ENCODE results near the gene TPPP. TPM values are rescaled to one million over a fixed set of nuclear protein-coding genes. Genes with fewer than 3 reads are reported as not detected.

TPPP gene
- total RNA-seq, 1 experiment from 2014 or later = 3.9 TPM

- no peak for TF ChIP-seq POLR2AphosphoS5 (IDR thresholded peaks at IDR 0.05; ENCODE audit: low read depth, low read length)
- no peak for TF ChIP-seq ATF3 (IDR thresholded peaks at IDR 0.05)
- no peak for TF ChIP-seq EGR1 (IDR thresholded peaks at IDR 0.05; ENCODE audit: low read depth)
- TF ChIP-seq SP1 (IDR thresholded peaks at IDR 0.05; ENCODE audit: low read depth) = no peak
- no peak for TF ChIP-seq EZH2 (IDR thresholded peaks at IDR 0.05)
- TF ChIP-seq SRF (IDR thresholded peaks at IDR 0.05; ENCODE audit: low read depth) = no peak
- no peak for TF ChIP-seq REST (IDR thresholded peaks at IDR 0.05; ENCODE audit: low read depth)
- TF ChIP-seq ELF1 (IDR thresholded peaks at IDR 0.05; ENCODE audit: borderline replicate concordance, low read depth) = no peak
- no peak for TF ChIP-seq ZFX (IDR thresholded peaks at IDR 0.05)
- TF ChIP-seq TCF7L2 (IDR thresholded peaks at IDR 0.05; ENCODE audit: borderline replicate concordance, extremely low read depth, insufficient read depth, insufficient read length) = no peak
- no peak for TF ChIP-seq MAX (IDR thresholded peaks at IDR 0.05)
- TF ChIP-seq CEBPB (IDR thresholded peaks at IDR 0.05; ENCODE audit: low read depth) = no peak
- no peak for TF ChIP-seq JUND (IDR thresholded peaks at IDR 0.05)
- TF ChIP-seq RAD21 (IDR thresholded peaks at IDR 0.05; ENCODE audit: low read depth) = no peak
- TF ChIP-seq EZH2phosphoT487 (IDR thresholded peaks at IDR 0.05; ENCODE audit: borderline replicate concordance) = no peak
- TF ChIP-seq CTCF (IDR thresholded peaks at IDR 0.05 in 2 of 3, conservative IDR thresholded peaks at IDR 0.05 in 1 of 3; ENCODE audit: borderline replicate concordance in 1 of 3, insufficient read depth in 1 of 3, low read depth in 2 of 3, low read length in 2 of 3) = no peak
- TF ChIP-seq ZNF274 (IDR thresholded peaks at IDR 0.05; ENCODE audit: low read depth, low read length) = no peak
- TF ChIP-seq YY1 (IDR thresholded peaks at IDR 0.05; ENCODE audit: extremely low read depth, insufficient replicate concordance, low read depth, low read length) = no peak
- no peak for TF ChIP-seq FOSL1 (IDR thresholded peaks at IDR 0.05; ENCODE audit: low read depth)
- no peak for TF ChIP-seq SIN3A (IDR thresholded peaks at IDR 0.05; ENCODE audit: low read depth)
- no peaks in the 10 kb centered on the region for H4K20me1 ChIP-seq (ENCODE audit: insufficient read depth)
- no peak overlapping the region; the same call in 1 of the 2 replicates for H3K27ac ChIP-seq (ENCODE audit: low read depth, low read length)
- no peak for DNase-seq (ENCODE audit: low read depth, low spot score)
- H3K4me3 ChIP-seq (replicated peaks in 1 of 2; ENCODE audit: low read depth in 1 of 2, low read length in 2 of 2) = no peak overlapping the region
- H3K9ac ChIP-seq (ENCODE audit: low read length) = no peak overlapping the region
- ChIA-PET CTCF (no interaction called here), POLR2A (no interaction called here), RAD21 (ENCODE audit: low non-redundant PET in 1 of 2, low total read pairs in 2 of 2, uncharacterized antibody in 2 of 2, unreplicated experiment in 2 of 2) (no interaction called here)
- H3K36me3 ChIP-seq (ENCODE audit: control insufficient read depth in 1 of 2, insufficient read depth in 2 of 2, low read length in 2 of 2) = peaks cover 2 to 3% of the 10 kb centered on the region in 2 experiments; a peak in 2 of 4 replicates
- H3K9me3 ChIP-seq (ENCODE audit: control insufficient read depth in 1 of 2, insufficient read depth in 1 of 2, low read depth in 1 of 2, low read length in 2 of 2) = no peaks in the 10 kb centered on the region
- H3K4me1 ChIP-seq (ENCODE audit: control insufficient read depth in 1 of 2, insufficient read depth in 2 of 2, low read length in 2 of 2) = peaks cover 5 to 34% of the 10 kb centered on the region in 2 experiments; a peak in 3 of 4 replicates
- no peak overlapping the region for H3K4me2 ChIP-seq (ENCODE audit: low read length)
- no TSS peak for BruUV-seq (replicated peaks)
- intact Hi-C loops (cut with micrococcal nuclease) = no loop called here
- H3K9me2 ChIP-seq (ENCODE audit: insufficient read depth) = no peaks in the 10 kb centered on the region
- H2AFZ ChIP-seq (ENCODE audit: low read depth, low read length, poor library complexity, severe bottlenecking) = no peak overlapping the region
- no peak for ATAC-seq
- H3K79me2 ChIP-seq (ENCODE audit: insufficient read depth, low read length) = no peaks in the 10 kb centered on the region
- no peaks in the 10 kb centered on the region for H3K27me3 ChIP-seq (ENCODE audit: insufficient read depth, low read length)
Observed at GRCh38 chr5:665956-666711, 27.0 kb downstream of the TPPP start.
